H54 (cell line): ENCODE data around the gene TLCD1.

Experiments used
- DNase-seq: peaks from one replicate; pipeline ENCODE4 v3.0.0; 2011; ENCODE audit warnings: low spot score, mixed read lengths; ENCODE audit not compliant: insufficient read length
- FAIRE-seq: peaks from 3 replicates; lab custom pipeline; 2011; peaks lifted over from hg19 to GRCh38; lab: Jason Lieb, UNC
- POLR2A ChIP-seq: IDR thresholded peaks from 2 replicates; pipeline ENCODE4 v1.6.1; 2011; ENCODE audit warnings: low read depth, mild to moderate bottlenecking, low read length

TLCD1 gene

GRCh38 chr17:28726226-28726626, at the start of gene TLCD1:
TLCD1 (minus strand) TSS chr17:28726233; CDS start chr17:28726097, 136 bp downstream.
- DNase-seq (peak; percentile 73), FAIRE-seq (no peak)
- TF ChIP-seq POLR2A = no peak

GRCh38 chr17:28774206-28774605, 48.2 kb upstream of the TLCD1 start:
- no peak for TF ChIP-seq POLR2A
- no peak for DNase-seq
- FAIRE-seq = no peak

GRCh38 chr17:28773736-28774135, 47.7 kb upstream of the TLCD1 start:
- no peak for DNase-seq
- FAIRE-seq = no peak
- TF ChIP-seq POLR2A = no peak

DNA sequence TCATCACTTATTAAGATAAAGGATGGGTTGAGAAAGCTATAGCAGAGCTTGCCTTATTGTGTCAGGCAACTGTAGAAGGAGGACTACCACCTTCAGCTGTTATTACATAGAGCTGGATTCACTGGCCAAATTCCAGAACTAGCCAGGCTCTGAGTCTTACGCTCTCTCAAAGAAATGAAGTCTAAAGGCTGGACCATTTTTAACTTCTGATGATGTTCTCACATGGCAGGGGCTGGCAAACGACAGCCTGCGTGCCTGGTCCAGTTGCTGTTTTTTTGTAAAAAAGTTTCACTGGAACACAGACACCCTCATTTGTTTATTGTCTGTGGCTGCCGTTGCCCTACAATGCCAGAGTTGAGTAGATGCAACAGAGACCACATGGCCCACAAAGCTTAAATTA, 39.0 kb upstream of the TLCD1 start:
- DNase-seq (no peak), FAIRE-seq (no peak)
- no peak for TF ChIP-seq POLR2A

DNA sequence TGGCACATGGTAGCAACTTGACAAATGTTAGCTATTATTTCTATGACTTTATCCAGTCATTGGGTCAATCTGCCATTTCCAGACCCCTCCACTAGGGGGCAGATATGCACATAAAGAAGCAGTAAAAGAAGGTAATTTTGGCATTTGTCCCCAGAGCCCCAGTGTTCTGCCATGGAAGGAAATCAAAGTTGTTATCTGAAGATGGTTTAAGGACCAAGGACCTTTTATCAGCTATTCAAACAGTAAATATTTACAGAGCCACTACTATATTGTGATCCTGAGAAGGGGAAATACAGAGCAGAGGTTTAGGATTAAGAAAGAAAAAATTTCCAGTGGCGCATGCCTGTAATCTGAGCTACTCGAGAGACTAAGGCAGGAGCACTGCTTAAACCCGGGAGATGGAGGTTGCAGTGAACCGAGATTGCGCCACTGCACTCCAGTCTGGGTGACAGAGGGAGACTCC, 37.8 kb upstream of the TLCD1 start:
- DNase-seq (peak; percentile 57), FAIRE-seq (no peak)
- TF ChIP-seq POLR2A = no peak

DNA sequence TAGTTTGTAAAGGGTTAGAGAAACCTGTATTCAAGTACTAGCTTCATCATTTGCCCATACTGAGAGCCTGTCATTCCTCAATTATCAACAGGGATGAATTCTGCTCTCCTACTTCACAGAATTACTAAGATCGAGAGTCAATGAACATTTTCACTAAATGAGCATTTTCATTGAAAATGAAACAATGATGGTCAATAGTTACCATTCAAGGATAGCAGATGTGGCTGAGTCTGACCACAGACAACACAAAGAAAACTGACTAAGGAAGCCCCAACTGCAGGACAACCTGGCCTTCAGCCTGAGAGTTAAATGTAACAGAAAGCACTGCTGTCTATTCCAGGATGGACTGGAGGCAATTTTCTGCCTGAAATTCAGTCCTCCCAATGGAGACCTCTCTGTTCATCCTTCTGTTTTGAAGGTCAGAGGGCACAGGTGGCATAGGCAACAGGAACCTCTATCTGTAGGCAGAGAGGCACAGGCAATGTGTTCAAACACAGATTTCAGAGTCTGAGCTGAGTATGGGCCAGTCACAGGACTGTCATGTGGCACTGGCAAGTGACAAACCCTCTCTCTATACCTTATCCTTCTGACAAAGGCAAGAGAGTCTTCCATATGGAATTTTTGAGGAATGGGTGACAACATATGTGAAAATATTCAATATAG, 37.2 kb upstream of the TLCD1 start:
- DNase-seq = no peak
- no peak for FAIRE-seq
- TF ChIP-seq POLR2A = no peak

DNA sequence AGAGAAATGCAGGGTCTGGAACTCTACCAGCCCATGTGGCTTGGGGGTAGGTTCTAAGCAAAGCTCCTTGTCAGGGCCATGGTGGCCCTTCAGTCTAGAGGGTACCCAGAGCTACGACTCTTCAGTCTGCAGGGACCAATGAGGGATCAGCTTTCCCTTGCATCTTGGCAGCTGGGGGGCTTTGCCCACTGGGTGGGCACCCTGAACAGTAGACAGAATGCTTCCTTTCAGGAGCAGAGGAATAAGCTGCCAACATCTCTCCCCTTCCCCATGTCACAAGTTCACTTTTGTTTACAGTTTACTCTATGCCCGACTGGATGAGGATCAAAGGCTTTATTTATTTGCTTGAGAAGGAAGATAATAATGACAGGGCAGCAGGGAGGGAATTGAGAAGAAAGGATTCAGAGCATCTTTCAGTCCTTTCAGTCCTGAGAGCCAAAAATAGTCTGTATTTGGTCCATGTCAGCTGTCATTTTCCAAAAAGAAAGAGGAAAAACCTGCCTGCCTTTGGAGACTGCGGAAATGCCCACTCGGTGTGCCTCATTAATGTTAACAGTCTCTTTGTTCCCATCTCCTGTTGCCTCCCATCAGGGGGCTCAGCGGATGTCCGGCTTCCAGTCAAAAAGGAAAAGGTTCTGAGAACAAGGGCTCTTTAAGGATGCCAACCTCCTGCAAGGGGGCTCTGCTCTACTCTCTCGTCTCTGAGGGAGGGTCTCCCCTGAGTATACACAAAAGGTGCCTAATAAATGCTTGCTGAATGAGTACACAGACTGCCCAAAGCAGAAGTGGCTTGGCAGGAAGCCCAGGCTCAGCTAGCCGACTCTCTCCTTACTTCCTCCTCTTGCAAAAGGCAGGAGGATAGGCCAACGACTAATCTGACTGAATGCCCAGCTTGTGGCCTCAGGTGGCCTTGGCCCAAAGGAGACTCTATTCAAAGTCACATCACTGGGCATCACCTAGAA, 34.8 kb upstream of the TLCD1 start:
- FAIRE-seq (no peak), DNase-seq (no peak)
- no peak for TF ChIP-seq POLR2A

GRCh38 chr17:28759256-28759865, 33.3 kb upstream of the TLCD1 start:
- FAIRE-seq (no peak), DNase-seq (no peak)
- TF ChIP-seq POLR2A = no peak

- DNase-seq = no peak
- FAIRE-seq = no peak
- TF ChIP-seq POLR2A = no peak
Observed at GRCh38 chr17:28758411-28759121, 32.5 kb upstream of the TLCD1 start.

DNA sequence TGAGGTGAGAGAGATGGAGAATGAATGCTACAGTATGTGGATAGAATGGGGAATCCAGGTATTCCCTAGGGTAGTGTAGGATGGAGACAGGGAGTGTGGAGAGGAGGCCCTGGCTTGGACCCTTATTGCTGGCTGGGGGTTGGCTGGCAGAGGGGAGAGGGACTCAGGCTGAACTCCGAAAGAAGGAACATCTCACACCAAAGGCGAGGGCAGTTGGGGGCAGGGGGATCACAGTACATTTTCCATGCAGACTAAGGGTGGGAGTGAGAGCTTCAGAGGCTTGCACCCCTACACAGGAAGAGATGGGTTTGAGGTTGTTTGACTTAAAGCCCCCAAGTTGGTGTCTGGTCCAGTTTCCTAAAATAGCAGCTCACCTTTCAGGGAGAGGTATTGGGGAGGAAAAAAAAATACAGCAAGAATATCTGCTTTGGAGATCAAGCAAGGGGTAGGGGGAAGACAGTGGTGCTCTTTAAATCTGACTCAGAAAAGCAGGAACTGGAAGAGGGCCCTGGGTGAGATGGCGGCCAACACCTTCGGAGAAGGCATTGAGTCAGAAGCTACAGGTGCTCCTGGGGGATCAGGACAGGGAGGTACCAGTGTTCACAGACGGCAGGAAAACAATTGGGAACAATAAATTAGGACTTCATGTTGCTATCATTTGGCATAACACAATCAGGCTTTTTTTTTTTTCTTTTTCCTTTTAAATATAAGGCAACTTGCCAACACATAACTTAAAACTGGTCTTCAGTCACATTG, 30.2 kb upstream of the TLCD1 start:
- no peak for TF ChIP-seq POLR2A
- FAIRE-seq (no peak), DNase-seq (no peak)

- no peak for TF ChIP-seq POLR2A
- FAIRE-seq = no peak
- DNase-seq = peak; percentile 52
Observed at GRCh38 chr17:28755486-28755885, 29.5 kb upstream of the TLCD1 start.

DNA sequence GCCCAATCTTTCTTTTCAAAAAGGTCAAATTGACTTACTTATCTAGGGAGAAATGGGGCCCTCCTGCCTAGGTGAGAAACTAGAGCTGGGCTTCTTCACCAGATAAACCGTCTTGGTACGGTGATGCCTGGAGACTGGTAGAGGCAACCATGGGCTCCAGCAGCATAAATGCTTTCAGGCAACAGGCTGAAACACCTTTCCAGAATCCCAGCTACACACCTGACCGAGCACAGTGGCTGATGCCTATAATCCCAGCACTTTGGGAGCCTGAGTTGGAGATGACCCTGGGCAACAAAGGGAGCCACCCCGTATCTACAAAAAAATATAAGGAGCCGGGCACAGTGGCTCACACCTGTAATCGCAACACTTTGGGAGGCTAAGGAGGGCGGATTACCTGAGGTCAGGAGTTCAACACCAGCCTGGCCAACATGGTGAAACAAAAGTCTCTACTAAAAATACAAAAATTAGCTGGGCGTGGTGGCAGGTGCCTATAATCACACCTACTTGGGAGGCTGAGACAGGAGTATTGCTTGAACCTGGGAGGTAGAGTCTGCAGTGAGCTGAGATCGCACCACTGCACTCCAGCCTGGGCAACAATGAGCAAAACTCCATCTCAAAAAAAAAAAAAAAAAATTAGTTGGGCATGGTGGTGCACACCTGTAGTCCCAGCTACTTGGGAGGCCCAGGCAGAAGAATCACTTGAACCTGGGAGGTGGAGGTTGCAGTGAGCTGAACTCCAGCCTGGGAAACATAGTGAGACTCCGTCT, 25.8 kb upstream of the TLCD1 start:
- no peak for TF ChIP-seq POLR2A
- FAIRE-seq (no peak), DNase-seq (no peak)
